Gastroesophageal sphincter (tissue), 4 donors: ENCODE measurements around the gene TRIM59. TPM values are rescaled to one million over a fixed set of nuclear protein-coding genes. Genes with fewer than 3 reads are reported as not detected.

Experiments
- ATAC-seq: fragments of 150-250 bp; one replicate; pipeline ENCODE4 v1.9.1; 2016; ENCODE audit warnings: mild to moderate bottlenecking, moderate library complexity
- H3K27ac ChIP-seq, 4 donors: fragments of 200-600 bp; sonication (generic) in 3 of 4; 1 replicate in 3 of 4; 2 replicates in 1 of 4; pipeline ENCODE4 v1.5.1; 2016 to 2019
- H3K27me3 ChIP-seq: fragments of 200-600 bp; sonication (generic); one replicate; pipeline ENCODE4 v1.5.1; 2019
- H3K36me3 ChIP-seq, 2 donors: fragments of 200-600 bp; sonication (generic); one replicate each; pipeline ENCODE4 v1.5.1; 2019; ENCODE audit warnings: control low read depth in 1 of 2
- H3K4me1 ChIP-seq, 3 donors: fragments of 200-600 bp; sonication (generic); 1 replicate in 2 of 3; 2 replicates in 1 of 3; pipeline ENCODE4 v1.5.1; 2016 to 2019; ENCODE audit warnings: control low read depth in 2 of 3
- H3K4me3 ChIP-seq, 2 donors: fragments of 200-600 bp; sonication (generic); one replicate each; pipeline ENCODE4 v1.5.1; 2019; ENCODE audit warnings: mild to moderate bottlenecking in 1 of 2, moderate library complexity in 1 of 2
- H3K9me3 ChIP-seq, 3 donors: fragments of 200-600 bp; sonication (generic); one replicate each; pipeline ENCODE4 v1.5.1; 2017 to 2019; ENCODE audit warnings: control low read depth in 2 of 3
- CTCF ChIP-seq, 4 experiments: fragments of 200-600 bp in 2 of 4; fragments of 450-650 bp in 2 of 4; sonication (generic) in 1 of 4; IDR thresholded peaks; one replicate each; pipeline ENCODE4 v1.5.1; 2017 to 2019; ENCODE audit warnings: antibody characterized with exemption in 4 of 4, mild to moderate bottlenecking in 2 of 4, moderate library complexity in 2 of 4
- EP300 ChIP-seq: sonication (generic); formaldehyde crosslinking; IDR thresholded peaks from one replicate; pipeline ENCODE4 v1.6.1; 2017; ENCODE audit warnings: antibody characterized with exemption, mild to moderate bottlenecking
- POLR2A ChIP-seq, 2 donors: fragments of 450-650 bp; IDR thresholded peaks; one replicate each; pipeline ENCODE4 v1.6.1; 2017; ENCODE audit warnings: antibody characterized with exemption in 2 of 2, mild to moderate bottlenecking in 2 of 2, moderate library complexity in 1 of 2
- POLR2AphosphoS5 ChIP-seq: sonication (generic); formaldehyde crosslinking; IDR thresholded peaks from one replicate; pipeline ENCODE4 v1.6.1; 2017; ENCODE audit warnings: antibody characterized with exemption
- WGBS, 2 donors: methylation state at CpG; one replicate each; pipeline ENCODE4 v1.1.5; 2018; ENCODE audit warnings: low coverage in 1 of 2; 5-methylcytosine and 5-hydroxymethylcytosine counted together
- total RNA-seq, 4 donors: library from RNA; depleted of rRNA; stranded (reverse); fragments of >200 nt; gene quantifications; one replicate each; pipeline ENCODE4 v1.1.0, GENCODE V29; 2016

Gene TRIM59
- total RNA-seq, 4 donors from 2014 or later: 2.2 to 3.2 (median 2.5) TPM

- Histone ChIP-seq H3K27ac (no peak overlapping the region), H3K27me3 (peaks cover 28% of the 10 kb centered on the region), H3K36me3 (no peaks in the 10 kb centered on the region), H3K4me1 (no peaks in the 10 kb centered on the region), H3K9me3 (peaks cover 0 to 11% (median 0%) of the 10 kb centered on the region in 3 donors), H3K4me3 (no peak overlapping the region)
- 50% methylated on average over 1 of the region's 1 CpG; no CpG with 5 or more reads in 1 of the 2 donors for WGBS, 2 donors
- TF ChIP-seq EP300 (no peak), POLR2AphosphoS5 (no peak), CTCF (IDR thresholded peaks at IDR 0.05) (no peak), POLR2A (IDR thresholded peaks at IDR 0.05) (no peak)
- no peak for ATAC-seq
Observed at GRCh38 chr3:160473221-160473620, 23.6 kb upstream of the TRIM59 start.

- H3K27me3 ChIP-seq: peaks cover 28% of the 10 kb centered on the region
- no peak overlapping the region for H3K4me3 ChIP-seq
- no peak for ATAC-seq
- no peaks in the 10 kb centered on the region for H3K4me1 ChIP-seq
- H3K9me3 ChIP-seq: peaks cover 0 to 11% (median 0%) of the 10 kb centered on the region in 3 donors
- H3K27ac ChIP-seq: no peak overlapping the region
- WGBS, 2 donors: 67 to 76% methylated on average over 1 to 2 of the region's 2 CpGs
- H3K36me3 ChIP-seq: no peaks in the 10 kb centered on the region
- TF ChIP-seq POLR2A (IDR thresholded peaks at IDR 0.05) (no peak), EP300 (no peak), POLR2AphosphoS5 (no peak), CTCF (IDR thresholded peaks at IDR 0.05) (no peak)
Observed at GRCh38 chr3:160472344-160472743, 22.8 kb upstream of the TRIM59 start.

GRCh38 chr3:160471892-160472291 is 22.3 kb upstream of the TRIM59 start:
- H3K36me3 ChIP-seq: no peaks in the 10 kb centered on the region
- peaks cover 28% of the 10 kb centered on the region for H3K27me3 ChIP-seq
- H3K4me1 ChIP-seq: no peaks in the 10 kb centered on the region
- H3K27ac ChIP-seq: no peak overlapping the region
- WGBS, 2 donors: 59 to 75% methylated on average over 2 of the region's 2 CpGs
- no peak for TF ChIP-seq EP300
- no peak for TF ChIP-seq CTCF (IDR thresholded peaks at IDR 0.05)
- no peak for TF ChIP-seq POLR2A (IDR thresholded peaks at IDR 0.05)
- TF ChIP-seq POLR2AphosphoS5: no peak
- H3K9me3 ChIP-seq: peaks cover 0 to 11% (median 0%) of the 10 kb centered on the region in 3 donors
- ATAC-seq: no peak
- no peak overlapping the region for H3K4me3 ChIP-seq

- Histone ChIP-seq H3K4me3 (no peak overlapping the region), H3K36me3 (no peaks in the 10 kb centered on the region), H3K4me1 (no peaks in the 10 kb centered on the region), H3K9me3 (peaks cover 0 to 11% (median 0%) of the 10 kb centered on the region in 3 donors), H3K27ac (no peak overlapping the region), H3K27me3 (peaks cover 28% of the 10 kb centered on the region)
- ATAC-seq: no peak
- WGBS, 2 donors: 100% methylated on average over 1 of the region's 5 CpGs; no CpG with 5 or more reads in 1 of the 2 donors
- TF ChIP-seq POLR2A (IDR thresholded peaks at IDR 0.05): no peak
Observed at GRCh38 chr3:160470181-160470580, 20.6 kb upstream of the TRIM59 start.

- no peak overlapping the region for H3K4me3 ChIP-seq
- ATAC-seq: no peak
- peaks cover 10% of the 10 kb centered on the region for H3K27me3 ChIP-seq
- no peaks in the 10 kb centered on the region for H3K4me1 ChIP-seq
- TF ChIP-seq POLR2A (IDR thresholded peaks at IDR 0.05) (no peak), POLR2AphosphoS5 (no peak)
- H3K9me3 ChIP-seq: peaks cover 0 to 3% (median 0%) of the 10 kb centered on the region in 3 donors
- 44 to 89% methylated on average over 1 of the region's 1 CpG for WGBS, 2 donors
- no peak overlapping the region for H3K27ac ChIP-seq
- H3K36me3 ChIP-seq: no peaks in the 10 kb centered on the region
Observed at GRCh38 chr3:160464971-160465370, 15.4 kb upstream of the TRIM59 start.

- Histone ChIP-seq H3K9me3 (no peaks in the 10 kb centered on the region), H3K4me3 (no peak overlapping the region), H3K36me3 (no peaks in the 10 kb centered on the region), H3K27ac (no peak overlapping the region), H3K27me3 (peaks cover 5% of the 10 kb centered on the region), H3K4me1 (no peaks in the 10 kb centered on the region)
- WGBS, 2 donors: 79 to 100% methylated on average over 2 of the region's 2 CpGs
- TF ChIP-seq CTCF (IDR thresholded peaks at IDR 0.05): no peak
- ATAC-seq: no peak
Observed at GRCh38 chr3:160464321-160464720, 14.7 kb upstream of the TRIM59 start.
